ENCODE results near the gene RTN4RL1. TPM values are rescaled to one million over a fixed set of nuclear protein-coding genes. Genes with fewer than 3 reads are reported as not detected.
A peak's percentile ranks its signal among the peaks of the same experiment; 100 is the strongest.

Gene RTN4RL1
- total and polyA plus RNA-seq, 9 of the 15 experiments (the other 6 are each of a cell fraction or from before 2014, with no cell fraction given) = 0.04 to 0.06 (median 0.04) TPM; not detected in 5

GRCh38 chr17:2050300-2051060 lies 25.3 kb upstream of the RTN4RL1 start (continued):
- TF ChIP-seq, protein P1, sequence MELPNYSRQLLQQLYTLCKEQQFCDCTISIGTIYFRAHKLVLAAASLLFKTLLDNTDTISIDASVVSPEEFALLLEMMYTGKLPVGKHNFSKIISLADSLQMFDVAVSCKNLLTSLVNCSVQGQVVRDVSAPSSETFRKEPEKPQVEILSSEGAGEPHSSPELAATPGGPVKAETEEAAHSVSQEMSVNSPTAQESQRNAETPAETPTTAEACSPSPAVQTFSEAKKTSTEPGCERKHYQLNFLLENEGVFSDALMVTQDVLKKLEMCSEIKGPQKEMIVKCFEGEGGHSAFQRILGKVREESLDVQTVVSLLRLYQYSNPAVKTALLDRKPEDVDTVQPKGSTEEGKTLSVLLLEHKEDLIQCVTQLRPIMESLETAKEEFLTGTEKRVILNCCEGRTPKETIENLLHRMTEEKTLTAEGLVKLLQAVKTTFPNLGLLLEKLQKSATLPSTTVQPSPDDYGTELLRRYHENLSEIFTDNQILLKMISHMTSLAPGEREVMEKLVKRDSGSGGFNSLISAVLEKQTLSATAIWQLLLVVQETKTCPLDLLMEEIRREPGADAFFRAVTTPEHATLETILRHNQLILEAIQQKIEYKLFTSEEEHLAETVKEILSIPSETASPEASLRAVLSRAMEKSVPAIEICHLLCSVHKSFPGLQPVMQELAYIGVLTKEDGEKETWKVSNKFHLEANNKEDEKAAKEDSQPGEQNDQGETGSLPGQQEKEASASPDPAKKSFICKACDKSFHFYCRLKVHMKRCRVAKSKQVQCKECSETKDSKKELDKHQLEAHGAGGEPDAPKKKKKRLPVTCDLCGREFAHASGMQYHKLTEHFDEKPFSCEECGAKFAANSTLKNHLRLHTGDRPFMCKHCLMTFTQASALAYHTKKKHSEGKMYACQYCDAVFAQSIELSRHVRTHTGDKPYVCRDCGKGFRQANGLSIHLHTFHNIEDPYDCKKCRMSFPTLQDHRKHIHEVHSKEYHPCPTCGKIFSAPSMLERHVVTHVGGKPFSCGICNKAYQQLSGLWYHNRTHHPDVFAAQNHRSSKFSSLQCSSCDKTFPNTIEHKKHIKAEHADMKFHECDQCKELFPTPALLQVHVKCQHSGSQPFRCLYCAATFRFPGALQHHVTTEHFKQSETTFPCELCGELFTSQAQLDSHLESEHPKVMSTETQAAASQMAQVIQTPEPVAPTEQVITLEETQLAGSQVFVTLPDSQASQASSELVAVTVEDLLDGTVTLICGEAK (IDR thresholded peaks at IDR 0.05) = 0 out of 2 replicates have a peak, but pooled peaks have one; percentile 35
- TF ChIP-seq, protein P1 (CRISPR knock-in tag; IDR thresholded peaks at IDR 0.05) = no peak
- TF ChIP-seq ZNF583 (CRISPR knock-in tag; IDR thresholded peaks at IDR 0.05) (no peak), SRF (CRISPR knock-in tag; IDR thresholded peaks at IDR 0.05) (no peak), BRD9 (IDR thresholded peaks at IDR 0.05; ENCODE audit: low read depth, partially characterized antibody) (no peak), ZNF77 (CRISPR knock-in tag; IDR thresholded peaks at IDR 0.05) (no peak), ZNF146 (CRISPR knock-in tag; IDR thresholded peaks at IDR 0.05; ENCODE audit: unreplicated experiment) (peak; percentile 11), ARID2 (IDR thresholded peaks at IDR 0.05) (no peak), ZNF589 (CRISPR knock-in tag; IDR thresholded peaks at IDR 0.05; ENCODE audit: low read depth) (peak; percentile 38; the same call in 1 of the 2 replicates), ZNF217 (CRISPR knock-in tag; IDR thresholded peaks at IDR 0.05) (no peak), RAD21 (CRISPR knock-in tag; conservative IDR thresholded peaks at IDR 0.05 in 1 of 2, IDR thresholded peaks at IDR 0.05 in 1 of 2) (no peak), CCNT2 (IDR thresholded peaks at IDR 0.05; ENCODE audit: borderline replicate concordance, extremely low read depth, insufficient read length, low read depth, low read length) (no peak), RBM17 (IDR thresholded peaks at IDR 0.05; ENCODE audit: borderline replicate concordance, low read depth, low read length) (no peak), ZBTB34 (CRISPR knock-in tag; IDR thresholded peaks at IDR 0.05) (no peak)
